Cardiac fibroblast (primary cell): ENCODE results near the gene UBE2Z.
"Not testable (repeated sequence)": the region's sequence is repeated elsewhere in the genome, so short reads cannot be mapped to it uniquely, and the experiment has no call there.

Experiments used
- DNase-seq, 2 donors: peaks; one replicate each; pipeline versions ENCODE4 v3.0.0 to v3.0.0-alpha.2; 2010; ENCODE audit warnings: low read depth in 2 of 2
- H3K4me3 ChIP-seq, 2 donors: replicated peaks in 1 of 2; 1 replicate in 1 of 2; 2 replicates in 1 of 2; pipeline ENCODE4 v1.5.1; 2011; ENCODE audit warnings: low read depth in 2 of 2, low read length in 2 of 2, mild to moderate bottlenecking in 2 of 2, moderate library complexity in 1 of 2
- CTCF ChIP-seq: IDR thresholded peaks from one replicate; pipeline ENCODE4 v1.5.1; 2011; ENCODE audit warnings: low read depth, mild to moderate bottlenecking, low read length, inconsistent platforms

The UBE2Z gene

GRCh38 chr17:48871551-48872351, 36.5 kb upstream of the UBE2Z start:
- peak in 1 of 2 donors; percentile 19 for DNase-seq
- no peak for TF ChIP-seq CTCF
- no peak overlapping the region for H3K4me3 ChIP-seq

GRCh38 chr17:48872409-48872808, 35.8 kb upstream of the UBE2Z start:
- DNase-seq, H3K4me3 ChIP-seq: not testable (repeated sequence)

GRCh38 chr17:48873209-48873608, 35.0 kb upstream of the UBE2Z start:
- DNase-seq, result no peak
- H3K4me3 ChIP-seq, result no peak overlapping the region
- TF ChIP-seq CTCF, result no peak

- no peak for TF ChIP-seq CTCF
- H3K4me3 ChIP-seq, result no peak overlapping the region
- no peak for DNase-seq
Observed at GRCh38 chr17:48873696-48874443, 34.3 kb upstream of the UBE2Z start.

- peak; percentile 79 to 81 for DNase-seq
- no peak overlapping the region for H3K4me3 ChIP-seq
- TF ChIP-seq CTCF, result peak; percentile 94
Observed at GRCh38 chr17:48878920-48879898, 29.0 kb upstream of the UBE2Z start.

GRCh38 chr17:48882272-48882671, 25.9 kb upstream of the UBE2Z start:
- DNase-seq, result no peak
- no peak overlapping the region for H3K4me3 ChIP-seq
- no peak for TF ChIP-seq CTCF
